KOPT-K1 (cell line): Measurements from ENCODE around the gene TIMM29.
"Not testable (repeated sequence)": the region's sequence is repeated elsewhere in the genome, so short reads cannot be mapped to it uniquely, and the experiment has no call there.

Source experiments
- H3K27ac ChIP-seq: fragments of 200-600 bp; sonication (generic); 2 replicates; pipeline ENCODE4 v1.5.1; 2016; ENCODE audit warnings: antibody characterized with exemption, mild to moderate bottlenecking, low read depth, low read length; ENCODE audit not compliant: poor library complexity, severe bottlenecking
- H3K36me3 ChIP-seq: fragments of 200-600 bp; sonication (generic); 2 replicates; pipeline ENCODE4 v1.5.1; 2017; ENCODE audit warnings: antibody characterized with exemption, mild to moderate bottlenecking, low read length, moderate library complexity; ENCODE audit not compliant: insufficient read depth
- H3K9me3 ChIP-seq: fragments of 200-600 bp; sonication (generic); 2 replicates; pipeline ENCODE4 v1.5.1; 2017; ENCODE audit warnings: antibody characterized with exemption, low read length, mild to moderate bottlenecking; ENCODE audit not compliant: insufficient read depth, poor library complexity, severe bottlenecking

Gene TIMM29

DNA sequence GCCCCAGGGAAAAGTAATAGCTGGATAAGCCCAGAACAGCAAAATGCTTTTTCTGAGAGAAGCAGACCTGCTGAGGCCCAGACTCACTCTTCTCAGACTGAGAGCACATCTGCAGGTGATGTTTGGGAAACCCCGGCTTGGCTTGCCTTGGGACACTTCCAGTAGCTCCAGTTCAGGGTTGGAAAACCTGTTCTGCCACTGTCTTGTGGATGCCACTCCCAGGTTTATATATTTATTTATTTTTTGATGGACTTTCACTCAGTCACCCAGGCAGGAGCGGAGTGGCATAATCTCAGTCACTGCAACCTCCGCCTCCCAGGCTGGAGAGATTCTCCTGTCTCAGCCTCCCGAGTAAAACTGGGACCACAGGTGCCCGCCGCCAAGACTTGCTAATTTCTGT is 24.2 kb downstream of the TIMM29 start:
- Histone ChIP-seq H3K36me3 (no peaks in the 10 kb centered on the region), H3K9me3 (no peaks in the 10 kb centered on the region), H3K27ac (no peak overlapping the region)

DNA sequence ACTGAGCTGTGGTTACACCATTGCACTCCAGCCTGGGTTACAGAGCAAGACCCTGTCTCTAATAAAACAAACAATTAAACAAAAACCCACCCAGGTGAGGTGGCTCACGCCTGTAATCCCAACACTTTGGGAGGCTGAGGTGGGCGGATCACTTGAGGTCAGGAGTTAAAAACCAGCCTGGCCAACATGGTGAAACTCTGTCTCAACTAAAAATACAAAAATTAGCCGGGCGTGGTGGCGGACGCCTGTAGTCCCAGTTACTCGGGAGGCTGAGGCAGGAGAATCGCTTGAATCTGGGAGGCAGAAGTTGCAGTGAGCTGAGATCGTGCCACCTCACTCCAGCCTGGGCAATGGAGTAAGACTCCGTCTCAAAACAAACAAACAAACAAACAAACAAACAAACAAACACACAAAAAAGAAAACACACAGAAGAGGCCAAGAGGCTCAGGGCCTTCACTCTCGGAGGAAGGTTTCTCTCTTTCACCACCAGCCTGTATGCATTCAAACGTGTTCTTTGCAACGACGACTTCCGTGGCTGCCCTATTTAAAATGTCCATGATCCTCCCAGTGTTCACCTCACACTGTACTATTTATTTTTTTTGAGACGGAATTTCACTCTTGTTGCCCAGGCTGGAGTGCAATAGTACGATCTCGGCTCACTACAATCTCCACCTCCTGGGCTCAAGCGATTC is 30.8 kb downstream of the TIMM29 start:
- H3K27ac ChIP-seq = peak overlapping the region; percentile 95
- H3K36me3 ChIP-seq, H3K9me3 ChIP-seq: not testable (repeated sequence)

DNA sequence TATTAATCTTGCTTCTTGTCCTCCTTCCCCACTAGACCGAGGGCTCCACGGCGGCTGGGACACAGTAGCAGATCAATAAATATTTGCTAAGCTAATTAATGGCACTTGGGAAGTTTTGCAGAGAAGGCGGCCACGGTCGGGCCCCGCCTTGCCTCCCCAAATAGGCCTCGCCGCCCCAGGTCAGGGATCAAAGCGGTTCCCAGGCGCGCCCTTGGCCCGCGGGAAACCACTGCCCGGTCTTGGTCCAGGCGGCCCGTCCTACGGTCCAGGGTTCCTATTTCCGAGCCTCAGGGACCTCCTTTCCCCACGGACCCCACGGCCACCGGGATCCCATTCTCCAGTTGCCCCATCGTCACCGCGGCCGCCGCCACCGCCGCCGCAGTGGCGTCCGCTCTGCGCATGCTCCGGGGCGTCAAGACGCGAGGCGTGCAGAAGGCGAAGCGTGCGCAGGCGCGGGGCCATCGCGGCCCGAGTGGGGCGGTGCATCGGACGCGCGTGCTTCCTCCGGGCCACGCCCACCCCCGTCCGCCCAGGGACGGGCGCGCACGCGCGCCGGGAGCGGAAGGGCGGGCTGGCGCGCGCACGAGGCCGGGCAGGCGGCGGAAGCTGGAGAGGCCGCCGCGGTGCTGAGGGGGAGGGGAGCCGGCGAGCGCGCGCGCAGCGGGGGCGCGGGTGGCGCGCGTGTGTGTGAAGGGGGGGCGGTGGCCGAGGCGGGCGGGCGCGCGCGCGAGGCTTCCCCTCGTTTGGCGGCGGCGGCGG is 31.9 kb downstream of the TIMM29 start, which contains the start of gene SMARCA4:
Gene SMARCA4 (plus strand): TSS at position 717 of the 759 bp plus-strand sequence. CDS start 23,122 bp downstream, outside the sequence.
- H3K27ac ChIP-seq = peak within 1 kb of the TSS; percentile 95
- H3K36me3 ChIP-seq = peaks cover 13% of the 10 kb centered on the region; the same call in 1 of the 2 replicates
- H3K9me3 ChIP-seq = no peaks in the 10 kb centered on the region

- H3K27ac ChIP-seq = peak overlapping the region; percentile 95
- no peaks in the 10 kb centered on the region for H3K9me3 ChIP-seq
- H3K36me3 ChIP-seq = peaks cover 13% of the 10 kb centered on the region; the same call in 1 of the 2 replicates
Measured at GRCh38 chr19:10961073-10961860, 32.7 kb downstream of the TIMM29 start.

- Histone ChIP-seq H3K27ac (peak overlapping the region; percentile 95), H3K9me3 (no peaks in the 10 kb centered on the region), H3K36me3 (peaks cover 13% of the 10 kb centered on the region; the same call in 1 of the 2 replicates)
Measured at GRCh38 chr19:10962863-10963262, 34.3 kb downstream of the TIMM29 start.

DNA sequence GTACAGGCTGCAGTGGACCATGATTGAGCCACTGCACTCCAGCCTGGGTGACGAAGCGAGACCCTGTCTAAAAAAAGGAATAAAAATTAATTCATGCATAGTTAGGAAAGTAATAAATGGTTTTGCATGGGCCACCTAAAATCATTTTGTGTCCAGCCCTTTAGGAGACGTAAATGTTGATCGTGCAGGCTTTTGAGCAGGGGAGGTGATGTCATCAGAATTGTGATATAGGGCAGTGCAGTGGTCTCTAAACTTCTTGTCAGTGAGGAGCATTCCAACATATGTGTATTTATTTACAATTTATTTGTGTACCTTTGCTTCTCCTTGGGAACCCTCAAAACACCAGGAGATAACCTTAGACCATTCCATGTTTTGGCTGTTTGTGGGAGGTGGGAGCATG is 35.3 kb downstream of the TIMM29 start:
- Histone ChIP-seq H3K36me3 (peaks cover 13% of the 10 kb centered on the region; the same call in 1 of the 2 replicates), H3K9me3 (no peaks in the 10 kb centered on the region), H3K27ac (peak overlapping the region; percentile 95)

- Histone ChIP-seq H3K9me3 (no peaks in the 10 kb centered on the region), H3K36me3 (peaks cover 13% of the 10 kb centered on the region; the same call in 1 of the 2 replicates), H3K27ac (peak overlapping the region; percentile 21)
Measured at GRCh38 chr19:10964903-10965302, 36.3 kb downstream of the TIMM29 start.

DNA sequence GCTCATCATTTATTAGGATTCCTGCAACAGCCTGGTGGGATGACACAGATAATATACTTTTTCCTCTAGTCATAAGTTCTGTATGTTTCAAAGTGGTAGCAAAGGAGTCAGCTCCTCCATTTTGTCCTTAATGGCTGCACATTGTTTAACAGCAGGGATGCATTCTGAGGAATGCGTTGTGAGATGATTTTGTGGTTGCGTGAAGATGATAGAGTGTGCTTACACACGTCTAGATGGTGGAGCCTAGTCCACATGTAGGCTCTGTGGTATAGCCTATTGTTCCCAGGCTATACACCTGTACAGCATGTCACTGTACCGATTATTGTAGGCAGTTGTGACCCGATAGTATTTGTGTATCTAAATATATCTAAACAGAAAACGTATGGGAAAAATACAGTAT is 36.8 kb downstream of the TIMM29 start:
- Histone ChIP-seq H3K9me3 (no peaks in the 10 kb centered on the region), H3K27ac (peak overlapping the region; percentile 21), H3K36me3 (peaks cover 13% of the 10 kb centered on the region; the same call in 1 of the 2 replicates)

DNA sequence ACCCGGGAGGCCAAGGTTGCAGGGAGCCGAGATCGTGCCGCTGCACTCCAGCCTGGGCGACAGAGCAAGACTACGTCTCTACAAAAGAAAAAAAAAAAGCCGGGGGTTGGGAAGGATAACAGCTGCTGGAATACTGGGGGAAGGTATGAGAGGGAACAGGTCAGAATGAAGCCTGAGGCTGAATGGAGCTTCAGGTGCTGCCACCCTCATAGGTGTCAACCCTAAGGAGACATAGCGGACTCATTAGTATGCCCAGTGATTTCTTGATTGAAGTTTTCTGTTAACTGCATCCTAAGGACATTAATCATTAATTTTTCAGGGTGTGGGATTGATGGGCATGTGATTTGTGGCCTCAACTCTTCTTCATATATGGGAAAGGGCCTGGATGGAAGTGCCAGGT is 38.2 kb downstream of the TIMM29 start:
- H3K27ac ChIP-seq = peak overlapping the region; percentile 31
- H3K9me3 ChIP-seq = no peaks in the 10 kb centered on the region
- H3K36me3 ChIP-seq = peaks cover 13% of the 10 kb centered on the region; the same call in 1 of the 2 replicates

- Histone ChIP-seq H3K27ac (peak overlapping the region; percentile 77), H3K9me3 (no peaks in the 10 kb centered on the region), H3K36me3 (peaks cover 13% of the 10 kb centered on the region; the same call in 1 of the 2 replicates)
Measured at GRCh38 chr19:10968527-10969135, 40.0 kb downstream of the TIMM29 start.

- Histone ChIP-seq H3K36me3 (0 out of 2 replicates have a peak, but pooled peaks cover 4% of the 10 kb centered on the region), H3K27ac (no peak overlapping the region), H3K9me3 (no peaks in the 10 kb centered on the region)
Measured at GRCh38 chr19:10971107-10971726, 42.6 kb downstream of the TIMM29 start.

DNA sequence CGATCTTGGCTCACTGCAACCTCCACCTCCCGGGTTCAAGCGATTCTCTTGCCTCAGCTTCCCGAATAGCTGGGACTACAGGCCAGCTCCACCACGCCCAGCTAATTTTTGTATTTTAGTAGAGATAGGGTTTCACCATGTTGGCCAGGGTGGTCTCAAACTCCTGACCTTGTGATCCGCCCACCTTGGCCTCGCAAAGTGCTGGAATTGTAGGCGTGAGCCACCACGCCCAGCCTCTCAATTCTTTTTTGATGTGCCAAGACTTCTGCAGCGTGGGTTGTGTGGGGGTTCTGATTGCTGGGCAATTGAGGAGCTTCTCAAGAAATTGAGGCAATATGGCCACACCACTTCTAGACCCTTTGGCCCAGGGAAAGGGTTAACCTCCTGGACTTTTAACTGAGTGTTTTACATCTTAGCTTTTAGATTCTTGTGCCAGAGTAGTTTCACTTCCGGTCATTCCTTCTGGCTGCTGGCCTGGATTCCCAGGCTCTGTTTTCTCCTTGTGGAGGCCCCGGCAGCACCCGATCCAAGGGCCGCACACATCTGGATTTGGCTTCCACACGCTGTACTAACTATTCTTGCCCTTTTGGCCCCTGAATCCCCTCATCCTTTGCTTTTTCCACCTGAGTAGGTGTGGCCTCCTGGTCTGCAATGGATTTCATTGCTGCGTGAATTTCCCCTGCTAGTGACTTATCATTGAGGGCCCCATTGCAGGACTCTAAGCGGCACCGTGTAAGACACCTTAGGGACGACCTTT is 46.9 kb downstream of the TIMM29 start:
- Histone ChIP-seq H3K9me3 (no peaks in the 10 kb centered on the region), H3K36me3 (peaks cover 24% of the 10 kb centered on the region), H3K27ac (no peak overlapping the region)

- Histone ChIP-seq H3K36me3 (peaks cover 29% of the 10 kb centered on the region), H3K9me3 (no peaks in the 10 kb centered on the region), H3K27ac (no peak overlapping the region)
Measured at GRCh38 chr19:10976131-10976892, 47.7 kb downstream of the TIMM29 start.
